H9 (cell line): ENCODE data around the gene MS4A10. TPM values are rescaled to one million over a fixed set of nuclear protein-coding genes. Genes with fewer than 3 reads are reported as not detected.

Source experiments
- DNase-seq: peaks from one replicate; pipeline ENCODE4 v3.0.0-alpha.2; 2017
- H2AFZ ChIP-seq: one replicate; pipeline ENCODE4 v1.6.1; 2013; ENCODE audit warnings: mild to moderate bottlenecking, low read length, control low read depth, moderate library complexity
- H2AK5ac ChIP-seq: 2 replicates; pipeline ENCODE4 v1.6.1; 2013; ENCODE audit warnings: low read length, control low read depth, mixed read lengths; ENCODE audit not compliant: insufficient read length
- H2BK120ac ChIP-seq: one replicate; pipeline ENCODE4 v1.6.1; 2013; ENCODE audit warnings: low read depth, mild to moderate bottlenecking, low read length, control low read depth, inconsistent platforms; ENCODE audit not compliant: poor library complexity, severe bottlenecking
- H2BK12ac ChIP-seq: 2 replicates; pipeline ENCODE4 v1.6.1; 2013; ENCODE audit warnings: low read length, control low read depth, mixed read lengths, low read depth; ENCODE audit not compliant: insufficient read length
- H2BK15ac ChIP-seq: 2 replicates; pipeline ENCODE4 v1.6.1; 2013; ENCODE audit warnings: low read depth, low read length, control low read depth
- H2BK20ac ChIP-seq: one replicate; pipeline ENCODE4 v1.6.1; 2013; ENCODE audit warnings: low read depth, mild to moderate bottlenecking, low read length, control low read depth, inconsistent platforms; ENCODE audit not compliant: poor library complexity, severe bottlenecking
- H2BK5ac ChIP-seq: 2 replicates; pipeline ENCODE4 v1.6.1; 2013; ENCODE audit warnings: low read length, control low read depth, mixed read lengths; ENCODE audit not compliant: insufficient read length
- H3K14ac ChIP-seq: 2 replicates; pipeline ENCODE4 v1.6.1; 2013; ENCODE audit warnings: low read length, control low read depth; ENCODE audit not compliant: insufficient read depth
- H3K18ac ChIP-seq: 2 replicates; pipeline ENCODE4 v1.6.1; 2013; ENCODE audit warnings: low read depth, mild to moderate bottlenecking, mixed read lengths, low read length, control low read depth; ENCODE audit not compliant: insufficient read length
- H3K23ac ChIP-seq: 2 replicates; pipeline ENCODE4 v1.6.1; 2013; ENCODE audit warnings: low read length, control low read depth, mixed read lengths, low read depth; ENCODE audit not compliant: insufficient read length
- H3K23me2 ChIP-seq: 2 replicates; pipeline ENCODE4 v1.6.1; 2013; ENCODE audit warnings: low read depth, mild to moderate bottlenecking, mixed read lengths, low read length, control low read depth; ENCODE audit not compliant: insufficient read length, poor library complexity, severe bottlenecking
- H3K27ac ChIP-seq: 2 replicates; pipeline ENCODE4 v1.5.1; 2013; ENCODE audit warnings: low read length, control low read depth, mixed read lengths, low read depth; ENCODE audit not compliant: insufficient read length
- H3K27me3 ChIP-seq: 2 replicates; pipeline ENCODE4 v1.6.1; 2013; ENCODE audit warnings: low read length, control low read depth, inconsistent platforms; ENCODE audit not compliant: insufficient read depth
- H3K4ac ChIP-seq: 2 replicates; pipeline ENCODE4 v1.6.1; 2013; ENCODE audit warnings: low read depth, mild to moderate bottlenecking, control low read depth, inconsistent platforms, low read length, moderate library complexity
- H3K4me1 ChIP-seq: 2 replicates; pipeline ENCODE4 v1.6.1; 2013; ENCODE audit warnings: low read length, control low read depth, inconsistent platforms; ENCODE audit not compliant: insufficient read depth
- H3K4me2 ChIP-seq: 2 replicates; pipeline ENCODE4 v1.6.1; 2013; ENCODE audit warnings: low read length, control low read depth, mixed read lengths; ENCODE audit not compliant: insufficient read length, insufficient read depth
- H3K56ac ChIP-seq: 2 replicates; pipeline ENCODE4 v1.6.1; 2013; ENCODE audit warnings: low read depth, mild to moderate bottlenecking, mixed read lengths, low read length, control low read depth; ENCODE audit not compliant: insufficient read length
- H3K79me1 ChIP-seq: 2 replicates; pipeline ENCODE4 v1.6.1; 2013; ENCODE audit warnings: low read depth, mild to moderate bottlenecking, moderate library complexity, low read length, control low read depth, inconsistent platforms; ENCODE audit not compliant: insufficient read depth, poor library complexity, severe bottlenecking
- H3K79me2 ChIP-seq: 2 replicates; pipeline ENCODE4 v1.6.1; 2013; ENCODE audit warnings: low read length, control low read depth, inconsistent platforms; ENCODE audit not compliant: insufficient read depth
- H3K9ac ChIP-seq: 2 replicates; pipeline ENCODE4 v1.6.1; 2013; ENCODE audit warnings: low read length, control low read depth, mixed read lengths; ENCODE audit not compliant: insufficient read length; ENCODE audit errors: extremely low read depth
- H3K9me3 ChIP-seq: one replicate; pipeline ENCODE4 v1.6.1; 2013; ENCODE audit warnings: low read depth, low read length, inconsistent platforms; ENCODE audit not compliant: control insufficient read depth
- H3T11ph ChIP-seq: one replicate; pipeline ENCODE4 v1.6.1; 2013; ENCODE audit warnings: mild to moderate bottlenecking, low read length, control low read depth, inconsistent platforms
- H4K20me1 ChIP-seq: one replicate; pipeline ENCODE4 v1.6.1; 2013; ENCODE audit not compliant: control insufficient read depth, insufficient read length, insufficient read depth
- H4K5ac ChIP-seq: 2 replicates; pipeline ENCODE4 v1.6.1; 2013; ENCODE audit warnings: low read depth, mild to moderate bottlenecking, mixed read lengths, low read length, control low read depth; ENCODE audit not compliant: insufficient read length
- H4K8ac ChIP-seq: replicated peaks from 2 replicates; pipeline ENCODE4 v1.6.1; 2013; ENCODE audit warnings: low read length, control low read depth, mixed read lengths, low read depth; ENCODE audit not compliant: insufficient read length
- H4K91ac ChIP-seq: 2 replicates; pipeline ENCODE4 v1.6.1; 2013; ENCODE audit warnings: low read depth, mild to moderate bottlenecking, moderate library complexity, mixed read lengths, low read length, control low read depth; ENCODE audit not compliant: insufficient read length
- H3K27ac Mint-ChIP-seq, 3 experiments: 2 replicates in 2 of 3; 3 replicates in 1 of 3; pipeline ENCODE4 v1.8.0; 2020 to 2021; ENCODE audit warnings: mixed read lengths in 3 of 3, mild to moderate bottlenecking in 1 of 3, moderate library complexity in 1 of 3
- H3K27me3 Mint-ChIP-seq: 2 replicates; pipeline ENCODE4 v1.8.0; 2021; ENCODE audit warnings: low read depth, mild to moderate bottlenecking, moderate library complexity, mixed read lengths
- H3K36me3 Mint-ChIP-seq, 3 experiments: 2 replicates in 2 of 3; 3 replicates in 1 of 3; pipeline ENCODE4 v1.8.0; 2020 to 2021; ENCODE audit warnings: low read depth in 3 of 3, mixed read lengths in 3 of 3; ENCODE audit not compliant: insufficient read depth in 1 of 3
- H3K4me1 Mint-ChIP-seq, 2 experiments: 2 replicates each; pipeline ENCODE4 v1.8.0; 2020; ENCODE audit warnings: mixed read lengths in 2 of 2
- H3K4me3 Mint-ChIP-seq, 2 experiments: 2 replicates in 1 of 2; 3 replicates in 1 of 2; pipeline ENCODE4 v1.8.0; 2020 to 2021; ENCODE audit warnings: mild to moderate bottlenecking in 2 of 2, mixed read lengths in 2 of 2, moderate library complexity in 1 of 2
- H3K9me3 Mint-ChIP-seq, 2 experiments: 2 replicates in 1 of 2; 3 replicates in 1 of 2; pipeline ENCODE4 v1.8.0; 2020; ENCODE audit warnings: mild to moderate bottlenecking in 2 of 2, mixed read lengths in 2 of 2, moderate library complexity in 1 of 2
- CTCF ChIP-seq: fragments of 200-600 bp; sonication (generic); conservative IDR thresholded peaks from 3 replicates; pipeline ENCODE4 v1.8.0; 2021; ENCODE audit warnings: antibody characterized with exemption, mild to moderate bottlenecking
- WGBS: extraction: QIAGEN DNeasy Blood & Tissue Kit; methylation state at CpG from one replicate; pipeline ENCODE4 v1.1.7; 2013; ENCODE audit warnings: missing lambda C conversion rate, low lambda C conversion rate, mixed read lengths; ENCODE audit not compliant: insufficient read length; ENCODE audit errors: extremely low coverage; 5-methylcytosine and 5-hydroxymethylcytosine counted together
- total RNA-seq: library from RNA; stranded (reverse); gene quantifications from 2 replicates; pipeline ENCODE4 v1.2.1, GENCODE V29; 2021

Gene MS4A10
- total RNA-seq, 1 experiment from 2014 or later, result not detected

GRCh38 chr11:60780065-60780464, 5.1 kb upstream of the MS4A10 start:
- Histone ChIP-seq H3K79me2 (no peaks in the 10 kb centered on the region), H2BK20ac (no peak overlapping the region), H4K5ac (no peak overlapping the region), H3K27me3 (no peaks in the 10 kb centered on the region), H2BK12ac (no peak overlapping the region), H2AFZ (no peak overlapping the region), H3K9ac (no peak overlapping the region), H4K91ac (no peak overlapping the region), H3K4me1 (no peaks in the 10 kb centered on the region), H2BK120ac (no peak overlapping the region), H3K4me2 (no peak overlapping the region), H4K8ac (no peak overlapping the region), H3T11ph (no peak overlapping the region), H4K20me1 (no peaks in the 10 kb centered on the region), H3K4ac (no peak overlapping the region), H2BK5ac (no peak overlapping the region), H3K14ac (no peak overlapping the region), H3K9me3 (no peaks in the 10 kb centered on the region), H2AK5ac (no peak overlapping the region), H3K23me2 (no peaks in the 10 kb centered on the region), H3K27ac (no peak overlapping the region), H2BK15ac (no peak overlapping the region), H3K56ac (no peak overlapping the region), H3K18ac (no peak overlapping the region), H3K79me1 (no peaks in the 10 kb centered on the region), H3K23ac (no peak overlapping the region)
- Mint-ChIP-seq H3K4me3 (no peak overlapping the region), H3K4me1 (peaks cover 4 to 7% of the 10 kb centered on the region in 2 experiments; a peak in 3 of 4 replicates), H3K27ac (no peak overlapping the region), H3K36me3 (no peaks in the 10 kb centered on the region), H3K9me3 (peaks cover 0 to 2% of the 10 kb centered on the region in 2 experiments; a peak in 1 of 5 replicates), H3K27me3 (peaks cover 7% of the 10 kb centered on the region)
- DNase-seq, result no peak
- TF ChIP-seq CTCF, result no peak
- WGBS, result no CpG with 5 or more reads among the region's 2 CpGs
